ENCODE measurements around the gene CRY1. TPM values are rescaled to one million over a fixed set of nuclear protein-coding genes. Genes with fewer than 3 reads are reported as not detected.
A peak's percentile ranks its signal among the peaks of the same experiment; 100 is the strongest.

Gene CRY1
- total and polyA plus RNA-seq, 8 donors, result 19.4 to 33.7 (median 27.4) TPM

GRCh38 chr12:106987846-106988245 lies 105.5 kb downstream of the CRY1 start:
- peaks cover 7 to 22% of the 10 kb centered on the region in 2 donors for H3K4me1 ChIP-seq
- no peaks in the 10 kb centered on the region for H3K9me3 ChIP-seq
- peaks cover 0 to 5% of the 10 kb centered on the region in 2 donors for H3K36me3 ChIP-seq
- H3K27ac ChIP-seq, result peak overlapping the region; percentile 65 to 87
- DNase-seq (no peak), ATAC-seq (peak; percentile 6)
- intact Hi-C loops (cut with DNase I), result no loop called here
- no peak overlapping the region for H3K4me3 ChIP-seq
- TF ChIP-seq CTCF (IDR thresholded peaks at IDR 0.05), result no peak
- no peaks in the 10 kb centered on the region for H3K27me3 ChIP-seq

DNA sequence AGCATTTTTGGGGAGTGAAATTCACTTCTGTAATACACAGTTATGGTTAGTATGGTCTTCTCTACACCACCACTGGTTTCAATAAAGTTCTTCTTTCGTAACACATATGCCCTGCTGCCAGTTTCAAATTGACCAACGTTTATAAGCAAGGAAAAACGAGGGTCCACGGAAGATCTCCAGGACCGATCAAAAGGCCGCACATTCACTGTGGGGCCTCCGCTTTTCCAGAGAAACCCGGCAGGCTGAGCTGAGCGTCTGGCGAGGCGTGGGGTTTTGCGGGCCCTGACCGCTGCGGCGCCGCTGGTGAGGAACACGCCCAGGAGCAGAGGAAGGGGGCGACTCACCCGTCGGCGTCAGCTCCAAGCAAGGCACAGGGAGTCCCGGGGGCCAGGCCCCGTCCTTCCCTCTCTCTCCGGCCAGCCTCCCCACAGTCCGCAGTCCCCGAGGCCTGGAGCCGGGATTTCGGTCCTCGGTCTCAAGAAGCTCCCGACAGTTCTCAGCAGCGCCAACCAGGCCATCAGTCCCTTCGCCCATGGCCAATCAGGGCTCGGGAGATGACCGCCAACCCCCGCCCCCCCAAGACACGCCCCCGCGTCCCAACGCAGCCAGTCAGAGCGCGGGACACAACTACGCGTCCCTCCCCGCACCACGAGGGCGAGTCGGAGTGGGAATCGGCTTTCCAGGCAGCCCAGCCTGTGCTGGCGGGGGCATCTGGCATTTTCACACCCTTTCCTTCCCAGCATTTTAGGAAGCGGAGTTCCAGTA lies 106.5 kb downstream of the CRY1 start, which contains the start of gene MTERF2:
Gene MTERF2 (minus strand): TSS at position 522 of the 765 bp plus-strand sequence. CDS start 8,432 bp downstream, outside the sequence.
- Histone ChIP-seq H3K4me1 (peaks cover 7 to 22% of the 10 kb centered on the region in 2 donors), H3K36me3 (peaks cover 0 to 5% of the 10 kb centered on the region in 2 donors), H3K4me3 (peak within 1 kb of the TSS; percentile 53 to 75), H3K27ac (peak within 1 kb of the TSS; percentile 85 to 87), H3K9me3 (no peaks in the 10 kb centered on the region), H3K27me3 (no peaks in the 10 kb centered on the region)
- no peak for TF ChIP-seq CTCF (IDR thresholded peaks at IDR 0.05)
- ATAC-seq (peak; percentile 99), DNase-seq (peak; percentile 93 to 97 (median 94))
- intact Hi-C loops (cut with DNase I), result no loop called here

DNA sequence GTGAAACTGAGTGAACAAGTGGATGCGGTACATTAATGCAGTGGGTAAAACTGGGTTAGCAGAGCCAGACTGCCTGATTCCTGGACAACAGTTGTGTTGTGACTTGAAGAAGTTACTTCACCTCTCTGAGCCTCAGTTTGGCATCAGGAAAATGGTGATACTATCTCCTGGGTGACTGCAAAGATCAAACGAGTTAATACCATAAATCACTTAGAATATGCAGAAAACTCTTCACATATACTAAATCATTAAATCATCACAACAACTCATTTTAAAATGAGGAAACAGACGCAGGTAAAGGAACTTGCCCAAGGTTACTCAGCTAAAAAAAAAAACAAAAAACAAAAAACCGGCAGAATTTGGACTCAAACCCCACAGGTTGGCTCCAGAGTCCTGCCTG lies 107.2 kb downstream of the CRY1 start:
- no peak for TF ChIP-seq CTCF (IDR thresholded peaks at IDR 0.05)
- intact Hi-C loops (cut with DNase I), result no loop called here
- no peaks in the 10 kb centered on the region for H3K27me3 ChIP-seq
- peaks cover 0 to 5% of the 10 kb centered on the region in 2 donors for H3K36me3 ChIP-seq
- peak overlapping the region; percentile 85 to 87 for H3K27ac ChIP-seq
- H3K4me1 ChIP-seq, result peaks cover 7 to 22% of the 10 kb centered on the region in 2 donors
- no peaks in the 10 kb centered on the region for H3K9me3 ChIP-seq
- no peak for ATAC-seq
- no peak for DNase-seq
- H3K4me3 ChIP-seq, result peak overlapping the region; percentile 53 to 75

DNA sequence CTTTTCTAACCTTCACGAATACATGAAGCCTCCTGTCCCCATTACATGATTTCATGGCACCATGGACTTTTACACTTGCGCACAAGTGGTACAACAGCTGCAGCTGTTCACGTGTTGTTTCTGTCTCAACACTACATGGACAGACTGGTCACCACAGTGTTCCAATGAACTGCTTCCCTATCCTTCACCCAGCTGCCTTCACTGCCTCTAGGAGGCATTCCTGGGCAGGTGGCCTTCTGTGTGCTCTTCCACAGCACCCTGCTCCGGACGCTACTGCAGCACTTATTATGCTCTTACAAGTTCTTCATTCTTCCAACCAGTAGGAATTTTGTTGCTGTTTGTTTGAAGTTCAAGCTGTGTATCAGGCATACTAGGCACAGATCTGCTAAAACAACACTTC lies 107.9 kb downstream of the CRY1 start:
- Histone ChIP-seq H3K36me3 (peaks cover 0 to 5% of the 10 kb centered on the region in 2 donors), H3K4me3 (peak overlapping the region in 1 of 2 donors; percentile 75), H3K9me3 (no peaks in the 10 kb centered on the region), H3K27ac (no peak overlapping the region), H3K27me3 (no peaks in the 10 kb centered on the region), H3K4me1 (peaks cover 7 to 22% of the 10 kb centered on the region in 2 donors)
- no peak for TF ChIP-seq CTCF (IDR thresholded peaks at IDR 0.05)
- intact Hi-C loops (cut with DNase I), result no loop called here
- no peak for DNase-seq
- ATAC-seq, result no peak

DNA sequence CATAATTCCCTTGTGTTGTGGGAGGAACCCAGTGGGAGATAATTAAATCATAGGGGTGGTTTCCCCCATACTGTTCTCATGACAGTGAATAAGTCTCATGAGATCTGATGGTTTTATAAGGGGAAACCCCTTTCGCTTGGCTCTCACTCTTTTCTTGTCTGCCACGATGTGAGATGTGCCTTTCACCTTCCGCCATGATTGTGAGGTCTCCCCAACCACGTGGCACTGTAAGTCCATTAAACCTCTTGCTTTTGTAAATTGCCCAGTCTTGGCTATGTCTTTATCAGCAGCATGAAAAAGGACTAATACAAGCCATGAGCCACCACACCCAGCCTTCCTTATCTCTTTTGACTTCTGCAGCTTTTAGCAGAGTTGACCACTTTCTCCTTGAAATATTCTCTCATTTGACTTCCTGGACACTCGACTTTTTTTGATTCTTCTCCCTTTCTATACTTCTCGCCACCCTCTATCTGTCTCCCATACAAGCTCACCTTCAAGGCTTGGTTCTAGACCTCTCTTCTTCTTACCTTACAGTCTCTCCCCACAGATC lies 108.7 kb downstream of the CRY1 start:
- Histone ChIP-seq H3K9me3 (no peaks in the 10 kb centered on the region), H3K27me3 (no peaks in the 10 kb centered on the region), H3K27ac (no peak overlapping the region), H3K4me1 (peaks cover 7 to 22% of the 10 kb centered on the region in 2 donors), H3K4me3 (no peak overlapping the region), H3K36me3 (peaks cover 0 to 5% of the 10 kb centered on the region in 2 donors)
- ATAC-seq, result no peak
- TF ChIP-seq CTCF (IDR thresholded peaks at IDR 0.05), result no peak
- intact Hi-C loops (cut with DNase I), result no loop called here
- no peak for DNase-seq

Data from left lung (tissue), 10 donors.